Testis (tissue), 3 donors: ENCODE data around the gene BRD4. TPM values are rescaled to one million over a fixed set of nuclear protein-coding genes. Genes with fewer than 3 reads are reported as not detected.

Experiments
- DNase-seq: peaks from one replicate; pipeline ENCODE4 v3.0.0-alpha.2; 2019
- H3K27ac ChIP-seq, 2 donors: fragments of 200-600 bp; sonication (generic); one replicate each; pipeline ENCODE4 v1.5.1; 2019
- H3K27me3 ChIP-seq: fragments of 200-600 bp; sonication (generic); one replicate; pipeline ENCODE4 v1.5.1; 2019
- H3K36me3 ChIP-seq: fragments of 200-600 bp; sonication (generic); one replicate; pipeline ENCODE4 v1.5.1; 2017; ENCODE audit warnings: low read depth; ENCODE audit errors: missing control alignments
- H3K4me1 ChIP-seq: fragments of 200-600 bp; sonication (generic); one replicate; pipeline ENCODE4 v1.5.1; 2019
- H3K4me3 ChIP-seq, 2 donors: fragments of 200-600 bp; sonication (generic); one replicate each; pipeline ENCODE4 v1.5.1; 2017 to 2019
- H3K9me3 ChIP-seq: fragments of 200-600 bp; sonication (generic); one replicate; pipeline ENCODE4 v1.5.1; 2017
- POLR2A ChIP-seq: fragments of 450-650 bp; IDR thresholded peaks from one replicate; pipeline ENCODE4 v1.6.1; 2017; ENCODE audit warnings: antibody characterized with exemption, mild to moderate bottlenecking, moderate library complexity
- WGBS, 2 donors: methylation state at CpG; one replicate each; pipeline ENCODE4 v1.1.5; 2018; 5-methylcytosine and 5-hydroxymethylcytosine counted together
- intact Hi-C: fragments of 100-400 bp; cut with DNase I; formaldehyde crosslinking; loops from one replicate; pipeline ENCODE4 v1.15.1; 2023; ENCODE audit warnings: low total_unique reads
- polyA plus RNA-seq: library from polyadenylated mRNA; stranded (reverse); fragments of 350-450 nt; fragmentation: Illumina TruSeq; extraction: RNeasy Lipid Tissue Mini Kit (QIAGEN cat#74804); gene quantifications from one replicate; pipeline ENCODE4 v1.2.3, GENCODE V29; 2014; ENCODE audit warnings: low read depth, low replicate concordance; ENCODE audit not compliant: insufficient read depth
- total RNA-seq, 2 donors: library from RNA; depleted of rRNA; stranded (reverse); fragments of >200 nt; gene quantifications; one replicate each; pipeline ENCODE4 v1.2.3, GENCODE V29; 2016
- TF ChIP-seq, protein P1 (sequence below), 3 experiments: fragments of 450-650 bp in 2 of 3; fragments of 200-600 bp in 1 of 3; sonication (generic) in 1 of 3; IDR thresholded peaks; one replicate each; pipeline ENCODE4 v1.5.1; 2016 to 2019; ENCODE audit warnings: antibody characterized with exemption in 3 of 3, mild to moderate bottlenecking in 2 of 3, moderate library complexity in 1 of 3

BRD4 gene
- total and polyA plus RNA-seq, 3 donors from 2014 or later, result 59.2 to 109 (median 106) TPM

DNA sequence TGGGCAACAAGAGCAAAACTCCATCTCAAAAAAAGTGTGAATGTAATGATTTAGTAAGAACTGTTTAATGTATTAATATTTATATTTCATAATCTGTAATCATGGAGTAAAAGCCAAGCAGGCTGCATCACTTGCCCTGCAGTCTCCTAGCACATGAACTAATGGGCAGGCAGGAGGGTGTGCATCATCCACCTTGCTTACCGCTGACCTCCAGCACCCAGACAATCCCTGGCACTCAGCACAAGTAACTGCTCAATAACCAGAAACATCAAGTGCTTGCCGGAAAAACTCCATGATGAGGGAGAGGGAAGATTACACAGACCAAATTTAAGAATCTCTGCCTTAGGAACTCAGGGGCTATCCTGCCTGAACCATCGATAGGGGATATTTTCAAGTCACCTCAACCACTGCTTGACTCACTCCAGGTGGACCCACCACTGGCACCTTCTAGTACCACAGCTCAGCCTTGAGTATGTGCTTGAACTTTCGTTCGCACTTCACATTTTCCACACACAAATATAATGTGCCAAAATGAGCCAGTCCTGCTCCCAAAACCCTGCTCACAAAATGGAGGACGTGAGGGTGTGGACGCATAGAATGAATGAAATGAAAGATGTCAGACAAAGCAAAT lies 18.6 kb downstream of the BRD4 start:
- Histone ChIP-seq H3K27ac (no peak overlapping the region), H3K9me3 (no peaks in the 10 kb centered on the region), H3K4me3 (no peak overlapping the region), H3K36me3 (no peaks in the 10 kb centered on the region), H3K27me3 (no peaks in the 10 kb centered on the region), H3K4me1 (peaks cover 53% of the 10 kb centered on the region)
- DNase-seq, result no peak
- 51 to 61% methylated on average over 7 of the region's 7 CpGs for WGBS, 2 donors
- intact Hi-C loops, result no loop called here
- no peak for TF ChIP-seq POLR2A
- TF ChIP-seq, protein P1, sequence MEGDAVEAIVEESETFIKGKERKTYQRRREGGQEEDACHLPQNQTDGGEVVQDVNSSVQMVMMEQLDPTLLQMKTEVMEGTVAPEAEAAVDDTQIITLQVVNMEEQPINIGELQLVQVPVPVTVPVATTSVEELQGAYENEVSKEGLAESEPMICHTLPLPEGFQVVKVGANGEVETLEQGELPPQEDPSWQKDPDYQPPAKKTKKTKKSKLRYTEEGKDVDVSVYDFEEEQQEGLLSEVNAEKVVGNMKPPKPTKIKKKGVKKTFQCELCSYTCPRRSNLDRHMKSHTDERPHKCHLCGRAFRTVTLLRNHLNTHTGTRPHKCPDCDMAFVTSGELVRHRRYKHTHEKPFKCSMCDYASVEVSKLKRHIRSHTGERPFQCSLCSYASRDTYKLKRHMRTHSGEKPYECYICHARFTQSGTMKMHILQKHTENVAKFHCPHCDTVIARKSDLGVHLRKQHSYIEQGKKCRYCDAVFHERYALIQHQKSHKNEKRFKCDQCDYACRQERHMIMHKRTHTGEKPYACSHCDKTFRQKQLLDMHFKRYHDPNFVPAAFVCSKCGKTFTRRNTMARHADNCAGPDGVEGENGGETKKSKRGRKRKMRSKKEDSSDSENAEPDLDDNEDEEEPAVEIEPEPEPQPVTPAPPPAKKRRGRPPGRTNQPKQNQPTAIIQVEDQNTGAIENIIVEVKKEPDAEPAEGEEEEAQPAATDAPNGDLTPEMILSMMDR (IDR thresholded peaks at IDR 0.05), result no peak

DNA sequence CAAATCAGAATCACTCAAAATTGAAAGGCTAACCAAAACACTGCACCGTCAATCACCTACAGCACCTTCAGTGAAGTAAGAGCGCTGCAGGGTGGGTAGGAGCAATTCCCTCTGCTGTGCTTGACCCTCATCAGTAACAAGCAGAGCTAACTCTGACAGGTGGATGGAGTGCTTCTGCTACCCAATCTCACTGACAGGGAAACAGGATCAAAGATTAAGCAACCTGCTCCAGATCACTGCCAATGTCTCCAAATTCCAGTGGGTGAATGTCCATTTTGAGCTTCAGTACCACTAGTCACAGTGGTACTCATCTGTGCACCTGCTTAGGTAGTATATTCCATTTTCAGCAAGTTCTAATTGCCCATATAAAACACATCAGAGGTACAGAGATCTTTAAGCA lies 25.2 kb downstream of the BRD4 start:
- intact Hi-C loops, result no loop called here
- H3K36me3 ChIP-seq, result no peaks in the 10 kb centered on the region
- no peak overlapping the region for H3K27ac ChIP-seq
- no peaks in the 10 kb centered on the region for H3K9me3 ChIP-seq
- TF ChIP-seq POLR2A, result no peak
- TF ChIP-seq, protein P1 (IDR thresholded peaks at IDR 0.05), result no peak
- DNase-seq, result no peak
- H3K4me3 ChIP-seq, result no peak overlapping the region
- no peaks in the 10 kb centered on the region for H3K27me3 ChIP-seq
- peaks cover 42% of the 10 kb centered on the region for H3K4me1 ChIP-seq
- WGBS, 2 donors, result 80 to 87% methylated on average over 2 of the region's 2 CpGs

DNA sequence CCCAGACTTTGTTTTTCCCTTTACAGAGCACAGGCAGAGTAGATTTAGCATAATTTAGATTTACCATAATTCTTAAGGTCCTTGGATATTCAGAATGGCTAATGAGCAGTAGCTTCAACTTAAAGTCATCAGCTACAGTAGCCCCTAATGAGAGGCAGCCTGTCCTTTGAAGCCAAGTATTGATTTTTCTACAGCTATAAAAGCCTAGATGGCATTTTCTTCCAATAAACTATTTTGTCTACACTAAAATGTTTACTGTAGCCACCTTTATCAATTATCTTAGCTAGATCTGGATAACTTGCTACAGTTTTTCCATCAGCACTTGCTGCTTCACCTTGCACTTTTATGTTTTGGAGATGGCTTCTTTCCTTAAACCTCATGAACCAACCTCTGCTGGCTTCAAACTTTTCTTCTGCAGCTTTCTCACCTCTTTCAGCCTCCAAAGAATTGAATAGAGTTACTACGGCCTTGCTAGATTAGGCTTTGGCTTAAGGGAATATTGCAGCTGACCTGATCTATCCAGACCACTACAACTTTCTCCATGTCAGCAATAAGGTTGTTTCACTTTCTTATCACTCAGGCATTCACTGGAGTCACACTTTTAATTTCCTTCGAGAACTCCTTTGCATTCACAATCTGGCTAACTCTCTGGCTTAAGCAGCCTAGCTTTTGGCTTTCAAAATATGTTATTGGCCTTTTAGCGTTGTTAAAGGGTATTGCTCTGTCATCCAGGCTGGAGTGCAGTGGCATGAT lies 26.6 kb downstream of the BRD4 start:
- intact Hi-C loops, result no loop called here
- WGBS, 2 donors, result 50 to 68% methylated on average over 3 of the region's 3 CpGs
- Histone ChIP-seq H3K27me3 (no peaks in the 10 kb centered on the region), H3K9me3 (no peaks in the 10 kb centered on the region), H3K4me1 (peaks cover 46% of the 10 kb centered on the region), H3K36me3 (no peaks in the 10 kb centered on the region), H3K4me3 (no peak overlapping the region), H3K27ac (no peak overlapping the region)
- DNase-seq, result no peak
- TF ChIP-seq, protein P1 (IDR thresholded peaks at IDR 0.05), result no peak
- no peak for TF ChIP-seq POLR2A

DNA sequence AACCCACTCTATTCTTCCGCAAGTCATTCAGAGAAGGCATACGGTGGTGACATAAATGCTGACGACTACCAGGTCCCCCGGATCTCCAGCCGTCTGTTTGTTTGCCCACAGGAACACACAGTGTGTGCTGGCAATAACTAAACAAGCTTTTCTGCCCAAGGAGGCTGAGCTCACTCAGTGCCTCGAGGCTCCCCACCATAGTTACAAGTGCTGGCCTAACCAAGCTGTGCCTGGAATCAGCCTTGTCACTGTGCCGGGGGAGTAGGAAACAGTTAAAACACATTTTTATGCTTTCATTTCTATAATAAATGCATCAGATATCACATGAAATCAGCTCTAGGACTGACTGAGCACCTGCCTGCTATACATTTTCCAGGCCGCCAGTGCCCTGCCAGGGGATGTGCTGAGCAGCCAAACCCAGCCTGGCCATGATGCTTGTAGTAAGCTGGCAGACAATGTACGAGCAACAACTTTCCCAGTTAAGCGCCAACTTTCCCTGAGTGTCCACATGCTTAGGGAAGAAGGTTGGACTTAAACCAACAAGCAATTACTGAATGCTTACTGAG lies 28.1 kb downstream of the BRD4 start:
- H3K4me3 ChIP-seq, result no peak overlapping the region
- DNase-seq, result no peak
- intact Hi-C loops, result no loop called here
- 50 to 64% methylated on average over 10 of the region's 10 CpGs for WGBS, 2 donors
- no peaks in the 10 kb centered on the region for H3K9me3 ChIP-seq
- no peaks in the 10 kb centered on the region for H3K36me3 ChIP-seq
- H3K4me1 ChIP-seq, result peaks cover 45% of the 10 kb centered on the region
- H3K27ac ChIP-seq, result no peak overlapping the region
- no peaks in the 10 kb centered on the region for H3K27me3 ChIP-seq
- no peak for TF ChIP-seq POLR2A
- TF ChIP-seq, protein P1 (IDR thresholded peaks at IDR 0.05), result no peak
